ENCODE measurements around the gene RNF114.
"Not testable (repeated sequence)": the region's sequence is repeated elsewhere in the genome, so short reads cannot be mapped to it uniquely, and the experiment has no call there.

RNF114 gene

GRCh38 chr20:49965781-49966305 is 29.6 kb downstream of the RNF114 start:
- no peak for ATAC-seq
- no peak for DNase-seq

GRCh38 chr20:49966861-49967260 is 30.7 kb downstream of the RNF114 start:
- no peak for DNase-seq
- ATAC-seq = no peak

- no peak for DNase-seq
These were observed 33.0 kb downstream of the RNF114 start for GRCh38 chr20:49969234-49969633.

GRCh38 chr20:49969946-49970345 is 33.7 kb downstream of the RNF114 start:
- no peak for ATAC-seq
- DNase-seq = no peak

More at GRCh38 chr20:49969234-49969633, 33.0 kb downstream of the RNF114 start:
- no peak for ATAC-seq

GRCh38 chr20:49970498-49970897 is 34.3 kb downstream of the RNF114 start:
- no peak for DNase-seq
- no peak for ATAC-seq

GRCh38 chr20:49973981-49974380 is 37.8 kb downstream of the RNF114 start:
- DNase-seq = no peak
- ATAC-seq = no peak

- DNase-seq = no peak
- ATAC-seq = no peak
These were observed 40.3 kb downstream of the RNF114 start for GRCh38 chr20:49976542-49976941.

GRCh38 chr20:49977740-49978139 is 41.5 kb downstream of the RNF114 start:
- DNase-seq, ATAC-seq: not testable (repeated sequence)

- DNase-seq (no peak), ATAC-seq (no peak)
These were observed 42.5 kb downstream of the RNF114 start for GRCh38 chr20:49978685-49979029.

GRCh38 chr20:49979030-49979832 is 43.0 kb downstream of the RNF114 start:
- DNase-seq (peak; percentile 76), ATAC-seq (peak; percentile 69)

- no peak for ATAC-seq
- no peak for DNase-seq
These were observed 44.2 kb downstream of the RNF114 start for GRCh38 chr20:49980140-49981008.

GRCh38 chr20:49981218-49982071 is 45.2 kb downstream of the RNF114 start:
- DNase-seq (no peak), ATAC-seq (no peak)

- DNase-seq (no peak), ATAC-seq (no peak)
These were observed 45.8 kb downstream of the RNF114 start for GRCh38 chr20:49982072-49982345.

GRCh38 chr20:49982346-49983122 is 46.3 kb downstream of the RNF114 start, which contains the start of gene SNAI1:
SNAI1 (plus strand) TSS chr20:49982980; CDS start chr20:49983060, 80 bp downstream.
- peak; percentile 82 for DNase-seq
- ATAC-seq = peak; percentile 91

- ATAC-seq = no peak
- DNase-seq = no peak
These were observed 47.1 kb downstream of the RNF114 start for GRCh38 chr20:49983123-49983847.

- DNase-seq = no peak
- no peak for ATAC-seq
These were observed 47.7 kb downstream of the RNF114 start for GRCh38 chr20:49983848-49984408.

- ATAC-seq (no peak), DNase-seq (no peak)
These were observed 48.4 kb downstream of the RNF114 start for GRCh38 chr20:49984426-49985153.

GRCh38 chr20:49985157-49985556 is 49.0 kb downstream of the RNF114 start:
- DNase-seq (no peak), ATAC-seq (no peak)

- ATAC-seq (no peak), DNase-seq (no peak)
These were observed 49.4 kb downstream of the RNF114 start for GRCh38 chr20:49985617-49986016.

- DNase-seq = no peak
- ATAC-seq = no peak
These were observed 49.9 kb downstream of the RNF114 start for GRCh38 chr20:49986049-49986448.

All from stimulated activated naive CD8-positive, alpha-beta T cell treated with anti-CD3 and anti-CD28 coated beads, Interleukin-15, Interleukin-2, amounts not matched to agents 100 U/mL and 50 U/mL, for 24 hours (primary cell).